Measurements from ENCODE around the gene RPL34.

Gene RPL34

GRCh38 chr4:108644237-108644636 is 23.9 kb downstream of the RPL34 start:
- TF ChIP-seq ZNF274 (IDR thresholded peaks at IDR 0.05; ENCODE audit: low read depth, low read length) (no peak), YY1 (IDR thresholded peaks at IDR 0.05; ENCODE audit: insufficient read depth, insufficient read length) (no peak), SUZ12 (IDR thresholded peaks at IDR 0.05; ENCODE audit: extremely low read depth, insufficient read depth, insufficient read length) (no peak)
- no peak overlapping the region for H3K4me3 ChIP-seq (ENCODE audit: insufficient read length, low read depth)
- H3K36me3 ChIP-seq (ENCODE audit: insufficient read depth, insufficient read length, low read length) = no peaks in the 10 kb centered on the region
- no peaks in the 10 kb centered on the region for H3K27me3 ChIP-seq (ENCODE audit: insufficient read depth, insufficient read length)
- H3K9me3 ChIP-seq (ENCODE audit: insufficient read depth, low read length) = no peaks in the 10 kb centered on the region
- no peak overlapping the region for H3K9ac ChIP-seq (ENCODE audit: insufficient read length, low read depth)
- no peaks in the 10 kb centered on the region for H3K4me1 ChIP-seq (ENCODE audit: insufficient read depth, insufficient read length)
- DNase-seq (ENCODE audit: low read depth, low spot score) = no peak

DNA sequence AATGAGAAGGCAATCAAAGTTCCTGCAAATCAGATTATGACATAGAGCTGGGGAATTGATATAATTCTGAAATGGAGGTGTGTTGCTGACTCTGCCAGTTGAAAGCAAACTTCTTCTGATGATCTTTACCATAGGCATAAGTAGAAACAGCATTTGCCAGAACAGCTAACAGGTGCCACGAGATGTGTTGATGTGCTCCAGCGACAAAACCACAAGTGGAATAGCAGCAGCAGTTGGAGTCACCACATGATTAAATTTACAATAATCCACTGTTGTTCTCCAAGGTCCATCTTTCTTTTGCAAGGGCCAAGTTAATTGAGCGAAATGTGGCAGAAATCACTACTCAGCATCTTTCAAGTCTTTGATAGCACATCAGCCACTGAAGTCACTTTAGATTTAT is 26.3 kb downstream of the RPL34 start:
- Histone ChIP-seq H3K36me3 (ENCODE audit: insufficient read depth, insufficient read length, low read length) (no peaks in the 10 kb centered on the region), H3K9me3 (ENCODE audit: insufficient read depth, low read length) (no peaks in the 10 kb centered on the region), H3K9ac (ENCODE audit: insufficient read length, low read depth) (no peak overlapping the region), H3K4me1 (ENCODE audit: insufficient read depth, insufficient read length) (no peaks in the 10 kb centered on the region), H3K27me3 (ENCODE audit: insufficient read depth, insufficient read length) (no peaks in the 10 kb centered on the region), H3K4me3 (ENCODE audit: insufficient read length, low read depth) (no peak overlapping the region)
- DNase-seq (ENCODE audit: low read depth, low spot score) = no peak
- TF ChIP-seq SUZ12 (IDR thresholded peaks at IDR 0.05; ENCODE audit: extremely low read depth, insufficient read depth, insufficient read length) (no peak), YY1 (IDR thresholded peaks at IDR 0.05; ENCODE audit: insufficient read depth, insufficient read length) (no peak), ZNF274 (IDR thresholded peaks at IDR 0.05; ENCODE audit: low read depth, low read length) (no peak)

GRCh38 chr4:108649863-108650211 is 29.5 kb downstream of the RPL34 start:
- DNase-seq (ENCODE audit: low read depth, low spot score) = no peak
- H3K4me3 ChIP-seq (ENCODE audit: insufficient read length, low read depth) = no peak overlapping the region
- H3K9ac ChIP-seq (ENCODE audit: insufficient read length, low read depth) = no peak overlapping the region
- no peaks in the 10 kb centered on the region for H3K9me3 ChIP-seq (ENCODE audit: insufficient read depth, low read length)
- no peaks in the 10 kb centered on the region for H3K27me3 ChIP-seq (ENCODE audit: insufficient read depth, insufficient read length)
- no peaks in the 10 kb centered on the region for H3K4me1 ChIP-seq (ENCODE audit: insufficient read depth, insufficient read length)
- H3K36me3 ChIP-seq (ENCODE audit: insufficient read depth, insufficient read length, low read length) = peaks cover 15% of the 10 kb centered on the region
- TF ChIP-seq SUZ12 (IDR thresholded peaks at IDR 0.05; ENCODE audit: extremely low read depth, insufficient read depth, insufficient read length) (no peak), ZNF274 (IDR thresholded peaks at IDR 0.05; ENCODE audit: low read depth, low read length) (no peak), YY1 (IDR thresholded peaks at IDR 0.05; ENCODE audit: insufficient read depth, insufficient read length) (no peak)

GRCh38 chr4:108650212-108651013 is 30.0 kb downstream of the RPL34 start, which contains the start of gene OSTC:
TSS of gene OSTC (plus strand) at chr4:108650599. CDS start at chr4:108650656, 57 bp downstream.
- peak; percentile 84 for DNase-seq (ENCODE audit: low read depth, low spot score)
- no peak for TF ChIP-seq SUZ12 (IDR thresholded peaks at IDR 0.05; ENCODE audit: extremely low read depth, insufficient read depth, insufficient read length)
- TF ChIP-seq YY1 (IDR thresholded peaks at IDR 0.05; ENCODE audit: insufficient read depth, insufficient read length) = no peak
- TF ChIP-seq ZNF274 (IDR thresholded peaks at IDR 0.05; ENCODE audit: low read depth, low read length) = no peak
- Histone ChIP-seq H3K36me3 (ENCODE audit: insufficient read depth, insufficient read length, low read length) (peaks cover 19% of the 10 kb centered on the region), H3K4me3 (ENCODE audit: insufficient read length, low read depth) (peak within 1 kb of the TSS; percentile 67), H3K27me3 (ENCODE audit: insufficient read depth, insufficient read length) (no peaks in the 10 kb centered on the region), H3K4me1 (ENCODE audit: insufficient read depth, insufficient read length) (no peaks in the 10 kb centered on the region), H3K9ac (ENCODE audit: insufficient read length, low read depth) (peak within 1 kb of the TSS; percentile 96), H3K9me3 (ENCODE audit: insufficient read depth, low read length) (no peaks in the 10 kb centered on the region)

GRCh38 chr4:108651014-108651791 is 30.8 kb downstream of the RPL34 start:
- Histone ChIP-seq H3K4me1 (ENCODE audit: insufficient read depth, insufficient read length) (no peaks in the 10 kb centered on the region), H3K36me3 (ENCODE audit: insufficient read depth, insufficient read length, low read length) (peaks cover 25% of the 10 kb centered on the region), H3K4me3 (ENCODE audit: insufficient read length, low read depth) (peak overlapping the region; percentile 67), H3K27me3 (ENCODE audit: insufficient read depth, insufficient read length) (no peaks in the 10 kb centered on the region), H3K9me3 (ENCODE audit: insufficient read depth, low read length) (no peaks in the 10 kb centered on the region), H3K9ac (ENCODE audit: insufficient read length, low read depth) (peak overlapping the region; percentile 96)
- TF ChIP-seq SUZ12 (IDR thresholded peaks at IDR 0.05; ENCODE audit: extremely low read depth, insufficient read depth, insufficient read length) = no peak
- TF ChIP-seq YY1 (IDR thresholded peaks at IDR 0.05; ENCODE audit: insufficient read depth, insufficient read length) = no peak
- no peak for TF ChIP-seq ZNF274 (IDR thresholded peaks at IDR 0.05; ENCODE audit: low read depth, low read length)
- DNase-seq (ENCODE audit: low read depth, low spot score) = no peak

GRCh38 chr4:108662629-108663028 is 42.3 kb downstream of the RPL34 start:
- H3K4me1 ChIP-seq (ENCODE audit: insufficient read depth, insufficient read length) = no peaks in the 10 kb centered on the region
- TF ChIP-seq SUZ12 (IDR thresholded peaks at IDR 0.05; ENCODE audit: extremely low read depth, insufficient read depth, insufficient read length) (no peak), ZNF274 (IDR thresholded peaks at IDR 0.05; ENCODE audit: low read depth, low read length) (no peak), YY1 (IDR thresholded peaks at IDR 0.05; ENCODE audit: insufficient read depth, insufficient read length) (no peak)
- no peaks in the 10 kb centered on the region for H3K27me3 ChIP-seq (ENCODE audit: insufficient read depth, insufficient read length)
- H3K9me3 ChIP-seq (ENCODE audit: insufficient read depth, low read length) = no peaks in the 10 kb centered on the region
- no peak for DNase-seq (ENCODE audit: low read depth, low spot score)
- no peak overlapping the region for H3K4me3 ChIP-seq (ENCODE audit: insufficient read length, low read depth)
- peaks cover 58% of the 10 kb centered on the region for H3K36me3 ChIP-seq (ENCODE audit: insufficient read depth, insufficient read length, low read length)
- H3K9ac ChIP-seq (ENCODE audit: insufficient read length, low read depth) = no peak overlapping the region

All from NT2/D1 (cell line).